Testis (tissue), 3 donors: Measurements from ENCODE around the gene WDR93. TPM values are rescaled to one million over a fixed set of nuclear protein-coding genes. Genes with fewer than 3 reads are reported as not detected.

Experiments
- DNase-seq: peaks from one replicate; pipeline ENCODE4 v3.0.0-alpha.2; 2019
- H3K27ac ChIP-seq, 2 donors: fragments of 200-600 bp; sonication (generic); one replicate each; pipeline ENCODE4 v1.5.1; 2019
- H3K27me3 ChIP-seq: fragments of 200-600 bp; sonication (generic); one replicate; pipeline ENCODE4 v1.5.1; 2019
- H3K36me3 ChIP-seq: fragments of 200-600 bp; sonication (generic); one replicate; pipeline ENCODE4 v1.5.1; 2017; ENCODE audit warnings: low read depth; ENCODE audit errors: missing control alignments
- H3K4me1 ChIP-seq: fragments of 200-600 bp; sonication (generic); one replicate; pipeline ENCODE4 v1.5.1; 2019
- H3K4me3 ChIP-seq, 2 donors: fragments of 200-600 bp; sonication (generic); one replicate each; pipeline ENCODE4 v1.5.1; 2017 to 2019
- H3K9me3 ChIP-seq: fragments of 200-600 bp; sonication (generic); one replicate; pipeline ENCODE4 v1.5.1; 2017
- POLR2A ChIP-seq: fragments of 450-650 bp; IDR thresholded peaks from one replicate; pipeline ENCODE4 v1.6.1; 2017; ENCODE audit warnings: antibody characterized with exemption, mild to moderate bottlenecking, moderate library complexity
- WGBS, 2 donors: methylation state at CpG; one replicate each; pipeline ENCODE4 v1.1.5; 2018; 5-methylcytosine and 5-hydroxymethylcytosine counted together
- intact Hi-C: fragments of 100-400 bp; cut with DNase I; formaldehyde crosslinking; loops from one replicate; pipeline ENCODE4 v1.15.1; 2023; ENCODE audit warnings: low total_unique reads
- polyA plus RNA-seq: library from polyadenylated mRNA; stranded (reverse); fragments of 350-450 nt; fragmentation: Illumina TruSeq; extraction: RNeasy Lipid Tissue Mini Kit (QIAGEN cat#74804); gene quantifications from one replicate; pipeline ENCODE4 v1.2.3, GENCODE V29; 2014; ENCODE audit warnings: low read depth, low replicate concordance; ENCODE audit not compliant: insufficient read depth
- total RNA-seq, 2 donors: library from RNA; depleted of rRNA; stranded (reverse); fragments of >200 nt; gene quantifications; one replicate each; pipeline ENCODE4 v1.2.3, GENCODE V29; 2016
- TF ChIP-seq, protein P1 (sequence below), 3 experiments: fragments of 450-650 bp in 2 of 3; fragments of 200-600 bp in 1 of 3; sonication (generic) in 1 of 3; IDR thresholded peaks; one replicate each; pipeline ENCODE4 v1.5.1; 2016 to 2019; ENCODE audit warnings: antibody characterized with exemption in 3 of 3, mild to moderate bottlenecking in 2 of 3, moderate library complexity in 1 of 3

Gene WDR93
- total and polyA plus RNA-seq, 3 donors from 2014 or later, result 8.1 to 31.9 (median 12.3) TPM

GRCh38 chr15:89777073-89777751, 86.6 kb downstream of the WDR93 start:
- intact Hi-C loops, result no loop called here

GRCh38 chr15:89777782-89778380, 87.3 kb downstream of the WDR93 start:
- TF ChIP-seq POLR2A, result no peak
- TF ChIP-seq, protein P1, sequence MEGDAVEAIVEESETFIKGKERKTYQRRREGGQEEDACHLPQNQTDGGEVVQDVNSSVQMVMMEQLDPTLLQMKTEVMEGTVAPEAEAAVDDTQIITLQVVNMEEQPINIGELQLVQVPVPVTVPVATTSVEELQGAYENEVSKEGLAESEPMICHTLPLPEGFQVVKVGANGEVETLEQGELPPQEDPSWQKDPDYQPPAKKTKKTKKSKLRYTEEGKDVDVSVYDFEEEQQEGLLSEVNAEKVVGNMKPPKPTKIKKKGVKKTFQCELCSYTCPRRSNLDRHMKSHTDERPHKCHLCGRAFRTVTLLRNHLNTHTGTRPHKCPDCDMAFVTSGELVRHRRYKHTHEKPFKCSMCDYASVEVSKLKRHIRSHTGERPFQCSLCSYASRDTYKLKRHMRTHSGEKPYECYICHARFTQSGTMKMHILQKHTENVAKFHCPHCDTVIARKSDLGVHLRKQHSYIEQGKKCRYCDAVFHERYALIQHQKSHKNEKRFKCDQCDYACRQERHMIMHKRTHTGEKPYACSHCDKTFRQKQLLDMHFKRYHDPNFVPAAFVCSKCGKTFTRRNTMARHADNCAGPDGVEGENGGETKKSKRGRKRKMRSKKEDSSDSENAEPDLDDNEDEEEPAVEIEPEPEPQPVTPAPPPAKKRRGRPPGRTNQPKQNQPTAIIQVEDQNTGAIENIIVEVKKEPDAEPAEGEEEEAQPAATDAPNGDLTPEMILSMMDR (IDR thresholded peaks at IDR 0.05), result no peak
- intact Hi-C loops, result no loop called here
- H3K4me3 ChIP-seq, result no peak overlapping the region
- no peaks in the 10 kb centered on the region for H3K9me3 ChIP-seq
- no peaks in the 10 kb centered on the region for H3K27me3 ChIP-seq
- no peak overlapping the region for H3K27ac ChIP-seq
- 85 to 92% methylated on average over 7 to 10 of the region's 10 CpGs for WGBS, 2 donors
- no peaks in the 10 kb centered on the region for H3K36me3 ChIP-seq
- DNase-seq, result no peak
- peaks cover 7% of the 10 kb centered on the region for H3K4me1 ChIP-seq

More at GRCh38 chr15:89777073-89777751, 86.6 kb downstream of the WDR93 start:
- Histone ChIP-seq H3K27ac (peak overlapping the region in 1 of 2 donors; percentile 64), H3K36me3 (no peaks in the 10 kb centered on the region), H3K4me1 (peaks cover 7% of the 10 kb centered on the region), H3K9me3 (no peaks in the 10 kb centered on the region), H3K27me3 (no peaks in the 10 kb centered on the region), H3K4me3 (peak overlapping the region; percentile 52)
- no peak for DNase-seq
- no peak for TF ChIP-seq POLR2A
- TF ChIP-seq, protein P1 (IDR thresholded peaks at IDR 0.05), result no peak
- 34 to 42% methylated on average over 16 to 25 of the region's 25 CpGs for WGBS, 2 donors

- intact Hi-C loops, result no loop called here
- no peaks in the 10 kb centered on the region for H3K9me3 ChIP-seq
- no peak overlapping the region for H3K27ac ChIP-seq
- H3K27me3 ChIP-seq, result no peaks in the 10 kb centered on the region
- H3K4me1 ChIP-seq, result peaks cover 7% of the 10 kb centered on the region
- no peak for DNase-seq
- no peaks in the 10 kb centered on the region for H3K36me3 ChIP-seq
- 92 to 100% methylated on average over 3 to 4 of the region's 4 CpGs for WGBS, 2 donors
- no peak for TF ChIP-seq POLR2A
- TF ChIP-seq, protein P1 (IDR thresholded peaks at IDR 0.05), result no peak
- H3K4me3 ChIP-seq, result no peak overlapping the region
Observed at GRCh38 chr15:89778861-89779260, 88.2 kb downstream of the WDR93 start.

- no peaks in the 10 kb centered on the region for H3K9me3 ChIP-seq
- no peaks in the 10 kb centered on the region for H3K27me3 ChIP-seq
- TF ChIP-seq POLR2A, result no peak
- TF ChIP-seq, protein P1 (IDR thresholded peaks at IDR 0.05), result no peak
- H3K36me3 ChIP-seq, result no peaks in the 10 kb centered on the region
- intact Hi-C loops, result no loop called here
- H3K4me3 ChIP-seq, result no peak overlapping the region
- DNase-seq, result no peak
- H3K4me1 ChIP-seq, result peaks cover 7% of the 10 kb centered on the region
- no peak overlapping the region for H3K27ac ChIP-seq
- 72 to 84% methylated on average over 6 of the region's 6 CpGs for WGBS, 2 donors
Observed at GRCh38 chr15:89780601-89781000, 90.0 kb downstream of the WDR93 start.
